GM12874 (cell line): Measurements from ENCODE around the gene HOXB13.

Experiments
- TF ChIP-seq, protein P1 (sequence below): IDR thresholded peaks from 2 replicates; pipeline ENCODE4 v1.5.1; 2011; ENCODE audit warnings: low read depth, mild to moderate bottlenecking, control low read depth, low read length, moderate library complexity; ENCODE audit not compliant: insufficient read depth

The HOXB13 gene

DNA sequence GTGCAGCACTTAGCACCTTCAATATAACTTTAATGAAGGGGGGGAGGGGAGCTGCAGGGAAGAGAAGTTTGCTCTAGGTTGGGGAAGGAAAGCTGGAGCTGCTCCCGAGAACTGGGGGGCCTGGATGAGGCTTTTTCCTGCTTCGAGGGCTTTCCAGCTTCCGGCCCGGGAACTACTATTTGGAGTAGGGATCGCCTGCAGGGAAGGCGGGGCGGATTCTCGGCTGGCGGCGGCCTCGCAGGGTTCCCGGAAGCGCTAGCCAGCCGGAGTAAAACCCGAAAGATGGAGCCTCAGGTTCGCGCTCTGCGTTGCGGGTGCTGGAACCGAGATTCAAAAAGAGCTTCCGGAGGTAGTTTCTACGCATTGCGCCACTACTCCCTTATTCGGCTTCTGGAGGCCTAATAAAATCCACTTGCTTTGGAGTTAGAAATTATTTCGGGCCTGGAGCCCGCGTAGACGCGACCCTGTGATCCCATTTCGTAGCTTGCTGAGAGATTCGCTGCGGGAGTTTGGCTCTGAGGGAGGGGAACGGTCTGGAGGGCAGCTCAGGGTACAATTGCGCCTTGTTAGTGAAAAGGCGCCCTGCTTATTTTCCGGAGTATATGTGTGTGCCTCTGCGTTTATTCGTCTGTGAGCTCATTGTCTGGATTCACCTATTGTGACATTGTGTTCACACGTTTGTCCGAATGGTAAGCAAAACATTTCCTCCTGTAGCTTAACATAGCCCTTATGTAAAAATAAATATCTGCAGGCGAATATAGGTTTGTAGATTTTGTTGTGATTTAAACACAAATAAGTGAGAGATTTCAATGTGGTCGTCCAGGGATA is 4.9 kb downstream of the HOXB13 start:
- TF ChIP-seq, protein P1, sequence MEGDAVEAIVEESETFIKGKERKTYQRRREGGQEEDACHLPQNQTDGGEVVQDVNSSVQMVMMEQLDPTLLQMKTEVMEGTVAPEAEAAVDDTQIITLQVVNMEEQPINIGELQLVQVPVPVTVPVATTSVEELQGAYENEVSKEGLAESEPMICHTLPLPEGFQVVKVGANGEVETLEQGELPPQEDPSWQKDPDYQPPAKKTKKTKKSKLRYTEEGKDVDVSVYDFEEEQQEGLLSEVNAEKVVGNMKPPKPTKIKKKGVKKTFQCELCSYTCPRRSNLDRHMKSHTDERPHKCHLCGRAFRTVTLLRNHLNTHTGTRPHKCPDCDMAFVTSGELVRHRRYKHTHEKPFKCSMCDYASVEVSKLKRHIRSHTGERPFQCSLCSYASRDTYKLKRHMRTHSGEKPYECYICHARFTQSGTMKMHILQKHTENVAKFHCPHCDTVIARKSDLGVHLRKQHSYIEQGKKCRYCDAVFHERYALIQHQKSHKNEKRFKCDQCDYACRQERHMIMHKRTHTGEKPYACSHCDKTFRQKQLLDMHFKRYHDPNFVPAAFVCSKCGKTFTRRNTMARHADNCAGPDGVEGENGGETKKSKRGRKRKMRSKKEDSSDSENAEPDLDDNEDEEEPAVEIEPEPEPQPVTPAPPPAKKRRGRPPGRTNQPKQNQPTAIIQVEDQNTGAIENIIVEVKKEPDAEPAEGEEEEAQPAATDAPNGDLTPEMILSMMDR: no peak

DNA sequence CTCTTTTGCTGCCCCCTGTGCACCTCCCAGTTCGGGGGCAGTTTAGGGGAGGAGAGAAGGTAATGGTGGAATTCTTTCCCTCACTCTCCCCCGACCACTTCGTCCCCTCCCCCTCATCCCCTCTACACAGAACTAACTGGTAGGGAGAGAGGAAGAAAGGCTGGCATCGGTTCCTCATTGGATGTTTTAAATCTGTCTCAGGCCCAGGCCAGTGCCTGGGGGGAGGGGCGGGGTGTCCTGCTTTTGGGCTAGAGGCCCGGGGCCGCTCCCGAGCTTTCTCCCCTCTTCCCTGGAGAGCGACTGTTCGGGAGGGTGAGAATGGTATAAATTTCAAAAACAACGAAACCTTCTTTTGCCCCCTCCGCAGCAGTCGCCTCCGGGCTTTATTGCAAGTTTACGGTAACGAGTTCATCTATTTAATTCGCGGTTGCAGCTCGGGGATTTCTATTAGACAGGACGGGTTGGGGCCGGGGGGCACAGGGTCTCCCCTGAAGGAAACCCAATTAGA is 5.6 kb downstream of the HOXB13 start, which contains the start of gene PRAC2:
Gene PRAC2 (plus strand): TSS at position 271 of the 508 bp plus-strand sequence. CDS start 1,226 bp downstream, outside the sequence.
- TF ChIP-seq, protein P1: no peak

DNA sequence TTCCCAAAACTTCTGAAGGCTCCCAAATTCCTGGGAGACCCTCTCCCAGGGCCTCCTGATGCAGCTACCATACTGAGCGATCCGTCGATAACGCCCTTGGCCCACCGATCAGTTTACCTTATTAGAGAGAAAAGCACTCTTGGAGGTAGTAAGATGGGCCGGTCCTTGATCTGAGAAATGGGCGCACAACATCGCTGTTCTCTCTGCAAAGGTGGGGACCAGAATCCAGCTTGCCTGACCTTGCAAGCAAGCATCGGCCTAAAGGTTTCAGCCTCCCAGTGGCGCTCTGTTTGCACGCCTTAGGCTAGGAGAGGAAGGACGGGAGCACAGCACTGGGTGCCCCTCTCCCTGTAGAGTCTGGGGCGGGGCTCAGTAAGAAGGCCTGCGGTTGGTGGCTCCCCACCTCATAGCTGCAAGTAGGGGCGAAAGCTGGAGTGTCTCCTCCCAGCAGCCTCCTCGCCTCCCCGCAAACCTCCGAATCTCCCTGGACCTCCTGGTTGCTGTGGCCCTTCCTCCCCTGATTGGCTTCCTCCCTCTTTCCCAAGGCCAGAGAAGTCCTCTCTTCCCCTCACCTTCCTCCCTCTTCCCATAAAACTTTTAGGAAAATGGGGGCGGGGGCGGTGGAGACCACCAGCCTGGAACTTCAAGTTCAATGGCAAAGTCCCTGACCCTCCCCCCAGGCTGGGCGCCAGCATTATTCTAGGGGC is 6.2 kb downstream of the HOXB13 start, which contains the start of gene PRAC1:
Gene PRAC1 (minus strand): TSS at position 318 of the 707 bp plus-strand sequence. CDS start 126 bp downstream, at position 192.
- TF ChIP-seq, protein P1: no peak

DNA sequence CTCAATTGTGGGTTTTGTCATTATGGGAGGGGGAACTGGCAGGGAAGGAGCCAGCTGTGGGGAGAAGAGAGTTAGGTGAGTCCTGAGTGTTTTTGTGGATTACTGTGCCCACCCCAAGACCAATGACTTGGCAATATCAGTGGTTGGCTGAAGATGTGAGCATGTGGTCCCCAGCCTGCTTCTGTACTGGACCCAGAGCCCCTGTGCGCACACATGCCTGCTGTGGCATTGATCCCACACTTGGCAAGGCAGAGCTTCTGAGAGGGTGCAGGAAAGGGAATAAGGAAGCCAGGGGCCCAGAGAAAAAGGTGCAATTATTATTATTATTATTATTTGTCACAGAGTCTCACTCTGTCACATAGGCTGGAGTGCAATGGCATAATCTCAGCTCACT is 7.5 kb downstream of the HOXB13 start:
- TF ChIP-seq, protein P1: no peak

DNA sequence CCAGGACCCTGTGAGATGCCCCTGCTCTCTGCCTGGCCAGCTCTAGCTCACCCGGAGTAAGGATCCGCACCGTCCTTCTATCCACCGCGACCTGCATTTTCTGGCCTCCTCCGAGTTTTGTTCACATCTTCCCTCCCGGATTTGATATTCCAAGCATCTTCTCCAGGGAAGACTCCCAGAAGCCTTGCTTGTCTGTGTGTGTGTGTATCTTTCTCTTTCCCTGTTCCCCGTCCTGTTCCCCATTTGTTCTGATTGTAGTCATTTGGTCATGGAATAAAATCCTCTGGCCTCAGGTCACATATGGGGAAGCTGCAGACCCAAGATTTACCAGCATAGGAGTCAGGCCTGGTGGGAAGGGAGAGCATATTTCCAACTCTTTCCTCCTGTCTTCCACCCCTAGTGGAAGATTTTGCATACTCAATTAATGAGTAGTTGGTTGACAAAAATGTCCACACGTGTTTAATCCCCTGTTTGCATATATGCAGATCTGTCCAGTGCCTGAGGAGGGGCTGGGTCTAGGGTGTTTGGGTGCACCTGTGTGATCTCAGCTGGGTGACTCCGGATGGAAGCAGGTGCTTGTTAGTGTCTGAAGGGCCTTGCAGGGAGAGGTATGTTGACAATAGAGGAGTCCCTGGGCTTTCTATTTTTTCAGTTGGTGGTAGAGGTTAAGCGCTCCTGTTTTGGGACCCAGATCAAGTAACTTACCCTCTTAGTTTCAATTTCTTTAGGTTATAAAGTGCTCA is 8.1 kb downstream of the HOXB13 start:
- TF ChIP-seq, protein P1: no peak

DNA sequence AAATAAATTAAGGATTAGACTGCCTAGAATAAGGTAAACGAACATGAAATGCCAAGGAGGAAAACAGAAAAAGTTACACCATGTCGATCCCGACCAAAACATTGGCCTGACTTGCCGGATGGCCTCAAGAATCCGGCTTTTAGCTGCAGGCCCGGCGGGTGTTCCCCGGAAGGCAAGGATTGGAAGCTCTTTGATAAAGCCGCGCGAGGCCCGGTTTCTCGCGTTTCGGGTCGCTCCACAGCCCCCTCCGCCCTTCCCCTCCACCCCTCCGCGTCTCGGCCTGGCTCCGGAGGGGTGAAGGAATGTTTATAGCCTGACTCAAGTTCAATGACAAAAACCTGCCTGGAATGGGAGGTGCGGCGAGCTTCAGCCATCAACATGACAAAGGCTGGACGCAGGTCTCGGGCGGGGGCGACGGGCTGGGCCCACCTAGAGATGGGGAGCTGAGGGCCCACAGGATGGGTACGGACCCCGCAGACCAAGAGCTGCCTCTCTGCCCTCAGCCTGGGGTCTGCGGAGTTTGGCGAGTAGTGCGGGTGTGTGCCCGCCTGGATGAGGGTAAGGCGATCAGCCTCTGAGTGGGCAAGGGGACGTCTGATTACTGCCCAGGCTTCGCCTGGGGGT is 8.8 kb downstream of the HOXB13 start:
- TF ChIP-seq, protein P1: no peak
